Measurements from ENCODE around the gene MYO15B. TPM values are rescaled to one million over a fixed set of nuclear protein-coding genes. Genes with fewer than 3 reads are reported as not detected.

MYO15B gene
- total and polyA plus RNA-seq, 2 of the 13 experiments (the other 11 are each of a cell fraction or from before 2014, with no cell fraction given): 2.8 to 8.1 TPM

DNA sequence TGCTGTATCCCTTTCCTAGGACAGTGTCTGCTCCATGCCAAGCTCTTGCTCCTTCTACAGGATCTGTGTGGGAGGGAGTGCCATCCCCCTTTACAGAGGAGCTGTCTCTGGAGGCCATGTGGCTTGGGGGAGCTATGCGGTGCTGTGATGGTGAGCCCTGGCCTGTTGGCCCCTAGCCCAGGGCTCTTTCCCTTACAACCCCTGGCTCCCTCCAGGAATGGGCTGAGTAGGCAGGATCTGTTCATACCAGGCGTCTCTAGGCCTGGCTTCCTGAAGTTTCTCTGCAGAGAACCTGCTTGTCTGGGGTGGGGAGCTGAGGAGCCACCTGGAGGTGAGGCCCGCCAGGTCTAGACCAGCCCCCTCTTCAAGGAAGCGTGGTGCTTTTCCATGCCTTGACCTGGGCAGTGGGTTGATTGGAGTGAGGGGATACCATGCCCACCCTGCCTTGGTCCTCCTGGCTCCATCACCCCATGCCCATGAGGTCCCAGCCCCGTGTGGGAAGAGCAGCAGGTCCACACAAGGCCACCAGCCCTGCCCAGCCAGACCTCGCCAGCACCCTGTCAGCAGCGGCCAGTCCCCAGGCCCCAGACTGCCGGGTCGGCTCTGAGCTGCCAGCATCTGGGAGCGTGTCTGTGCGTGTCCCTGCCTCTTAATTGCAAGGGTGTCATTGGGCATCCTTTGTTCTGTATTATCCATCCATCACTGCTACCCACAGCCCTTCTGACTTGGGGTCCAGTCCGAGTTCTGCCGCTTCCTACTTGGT lies 47.5 kb upstream of the MYO15B start (continued):
- TF ChIP-seq ZNF251 (CRISPR knock-in tag; IDR thresholded peaks at IDR 0.05): no peak
- TF ChIP-seq EHMT2 (IDR thresholded peaks at IDR 0.05; ENCODE audit: borderline replicate concordance, low read depth, low read length): no peak
- TF ChIP-seq, protein P1, sequence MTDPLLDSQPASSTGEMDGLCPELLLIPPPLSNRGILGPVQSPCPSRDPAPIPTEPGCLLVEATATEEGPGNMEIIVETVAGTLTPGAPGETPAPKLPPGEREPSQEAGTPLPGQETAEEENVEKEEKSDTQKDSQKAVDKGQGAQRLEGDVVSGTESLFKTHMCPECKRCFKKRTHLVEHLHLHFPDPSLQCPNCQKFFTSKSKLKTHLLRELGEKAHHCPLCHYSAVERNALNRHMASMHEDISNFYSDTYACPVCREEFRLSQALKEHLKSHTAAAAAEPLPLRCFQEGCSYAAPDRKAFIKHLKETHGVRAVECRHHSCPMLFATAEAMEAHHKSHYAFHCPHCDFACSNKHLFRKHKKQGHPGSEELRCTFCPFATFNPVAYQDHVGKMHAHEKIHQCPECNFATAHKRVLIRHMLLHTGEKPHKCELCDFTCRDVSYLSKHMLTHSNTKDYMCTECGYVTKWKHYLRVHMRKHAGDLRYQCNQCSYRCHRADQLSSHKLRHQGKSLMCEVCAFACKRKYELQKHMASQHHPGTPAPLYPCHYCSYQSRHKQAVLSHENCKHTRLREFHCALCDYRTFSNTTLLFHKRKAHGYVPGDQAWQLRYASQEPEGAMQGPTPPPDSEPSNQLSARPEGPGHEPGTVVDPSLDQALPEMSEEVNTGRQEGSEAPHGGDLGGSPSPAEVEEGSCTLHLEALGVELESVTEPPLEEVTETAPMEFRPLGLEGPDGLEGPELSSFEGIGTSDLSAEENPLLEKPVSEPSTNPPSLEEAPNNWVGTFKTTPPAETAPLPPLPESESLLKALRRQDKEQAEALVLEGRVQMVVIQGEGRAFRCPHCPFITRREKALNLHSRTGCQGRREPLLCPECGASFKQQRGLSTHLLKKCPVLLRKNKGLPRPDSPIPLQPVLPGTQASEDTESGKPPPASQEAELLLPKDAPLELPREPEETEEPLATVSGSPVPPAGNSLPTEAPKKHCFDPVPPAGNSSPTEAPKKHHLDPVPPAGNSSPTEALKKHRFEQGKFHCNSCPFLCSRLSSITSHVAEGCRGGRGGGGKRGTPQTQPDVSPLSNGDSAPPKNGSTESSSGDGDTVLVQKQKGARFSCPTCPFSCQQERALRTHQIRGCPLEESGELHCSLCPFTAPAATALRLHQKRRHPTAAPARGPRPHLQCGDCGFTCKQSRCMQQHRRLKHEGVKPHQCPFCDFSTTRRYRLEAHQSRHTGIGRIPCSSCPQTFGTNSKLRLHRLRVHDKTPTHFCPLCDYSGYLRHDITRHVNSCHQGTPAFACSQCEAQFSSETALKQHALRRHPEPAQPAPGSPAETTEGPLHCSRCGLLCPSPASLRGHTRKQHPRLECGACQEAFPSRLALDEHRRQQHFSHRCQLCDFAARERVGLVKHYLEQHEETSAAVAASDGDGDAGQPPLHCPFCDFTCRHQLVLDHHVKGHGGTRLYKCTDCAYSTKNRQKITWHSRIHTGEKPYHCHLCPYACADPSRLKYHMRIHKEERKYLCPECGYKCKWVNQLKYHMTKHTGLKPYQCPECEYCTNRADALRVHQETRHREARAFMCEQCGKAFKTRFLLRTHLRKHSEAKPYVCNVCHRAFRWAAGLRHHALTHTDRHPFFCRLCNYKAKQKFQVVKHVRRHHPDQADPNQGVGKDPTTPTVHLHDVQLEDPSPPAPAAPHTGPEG (CRISPR knock-in tag; IDR thresholded peaks at IDR 0.05): no peak
- no peak for TF ChIP-seq SIX4 (CRISPR knock-in tag; IDR thresholded peaks at IDR 0.05)

DNA sequence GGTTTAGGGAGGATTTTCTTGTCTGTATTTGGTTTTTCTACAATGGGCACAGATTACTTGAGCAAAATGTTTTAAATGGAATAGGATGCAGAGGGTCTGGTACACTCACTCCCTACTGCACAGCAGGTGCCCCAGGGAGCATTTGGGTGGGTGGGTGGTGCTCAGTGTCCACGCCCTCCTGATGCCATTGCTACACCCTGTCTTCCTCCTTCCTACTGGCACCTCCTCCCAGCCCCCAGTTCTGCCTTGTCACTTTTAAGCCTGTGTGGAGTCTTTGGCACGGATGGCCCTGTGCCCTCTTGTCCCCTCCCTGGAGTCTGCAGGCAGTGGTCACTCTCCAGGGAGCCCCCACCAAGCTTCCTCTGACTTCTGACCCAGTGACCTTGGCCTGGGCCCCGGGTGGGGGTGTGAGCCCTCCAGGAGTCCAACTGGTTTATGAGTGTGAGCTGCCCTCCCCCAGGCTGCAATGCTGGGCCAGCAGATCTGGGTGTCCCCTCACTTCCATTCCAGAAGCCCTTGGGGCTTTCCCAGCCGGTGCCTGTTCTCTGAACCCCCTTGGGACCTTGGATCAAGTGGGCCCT lies 46.6 kb upstream of the MYO15B start:
- H3K4me2 ChIP-seq (ENCODE audit: low read depth, low read length): 0 out of 2 replicates have a peak overlapping the region, but pooled peaks have one; percentile 15
- no peaks in the 10 kb centered on the region for H3K27me3 ChIP-seq (ENCODE audit: control insufficient read depth in 1 of 2, insufficient read depth in 2 of 2, low read length in 2 of 2)
- ATAC-seq: peak; percentile 21
- DNase-seq (ENCODE audit: low spot score): no peak
- WGBS (ENCODE audit: low lambda C conversion rate): 47% methylated on average over 4 of the region's 4 CpGs
- POLR2A ChIA-PET: interaction anchor here (0.8 to 2.8 kb wide), 4 partner anchors 9 to 36 kb away, joined by 4 to 12 read pairs (median 6); partner anchors contain the start of gene LLGL2
- in situ Hi-C loops (cut with HindIII; ENCODE audit: extremely low pct_ligation_motif_present, low pct_unique_long_range_greater_than_20kb): no loop called here
- CTCF ChIA-PET (ENCODE audit: low intra/inter-chr PET ratio, low total read pairs): no interaction called here
- H3K36me3 ChIP-seq (replicated peaks in 1 of 2; ENCODE audit: control insufficient read depth in 1 of 2, insufficient read depth in 2 of 2, low read length in 2 of 2): peaks cover 2 to 18% of the 10 kb centered on the region in 2 experiments; a peak in 3 of 5 replicates
- H3K9ac ChIP-seq (ENCODE audit: insufficient read depth, low read depth, low read length): peak overlapping the region; percentile 9; the same call in 1 of the 2 replicates
- no peak overlapping the region for H2AFZ ChIP-seq (ENCODE audit: low read length)
- peak overlapping the region; percentile 47 for H3K27ac ChIP-seq (ENCODE audit: extremely low read length, insufficient read depth, low read length)
- H3K9me3 ChIP-seq (ENCODE audit: low read length): no peaks in the 10 kb centered on the region
- H3K4me1 ChIP-seq (ENCODE audit: insufficient read depth, low read length): peaks cover 65% of the 10 kb centered on the region
- BruUV-seq (replicated peaks): no TSS peak
- no peak overlapping the region; a peak in 1 of 6 replicates for H3K4me3 ChIP-seq (replicated peaks in 1 of 3; ENCODE audit: insufficient read depth in 1 of 3, low read depth in 2 of 3, low read length in 3 of 3)
- peak; percentile 23 for FAIRE-seq
- H3K79me2 ChIP-seq (ENCODE audit: insufficient read depth, low read length): peaks cover 14% of the 10 kb centered on the region
- intact Hi-C loops (cut with micrococcal nuclease; ENCODE audit: unreplicated experiment): no loop called here
- H4K20me1 ChIP-seq (ENCODE audit: insufficient read depth, low read length): no peaks in the 10 kb centered on the region
- no peak for TF ChIP-seq SETDB1 (CRISPR knock-in tag; IDR thresholded peaks at IDR 0.05; ENCODE audit: borderline replicate concordance)
- TF ChIP-seq NFE2L2 (IDR thresholded peaks at IDR 0.05; ENCODE audit: low read length): no peak
- peak; percentile 61 for TF ChIP-seq BCL6 (CRISPR knock-in tag; IDR thresholded peaks at IDR 0.05)
- TF ChIP-seq MLLT10 (CRISPR knock-in tag; IDR thresholded peaks at IDR 0.05): no peak
- no peak for TF ChIP-seq THAP11 (CRISPR knock-in tag; IDR thresholded peaks at IDR 0.05)
- no peak for TF ChIP-seq ZNF33B (CRISPR knock-in tag; IDR thresholded peaks at IDR 0.05)
- no peak for TF ChIP-seq NFATC3 (CRISPR knock-in tag; IDR thresholded peaks at IDR 0.05)
- no peak for TF ChIP-seq CAMTA2 (CRISPR knock-in tag; IDR thresholded peaks at IDR 0.05; ENCODE audit: borderline replicate concordance)
- no peak for TF ChIP-seq ZNF567 (CRISPR knock-in tag; IDR thresholded peaks at IDR 0.05; ENCODE audit: borderline replicate concordance)

Measured in HepG2 (cell line).